Fibroblast of lung (primary cell): ENCODE results near the gene GRIK2.

ENCODE experiments used
- CTCF ChIP-seq, 2 donors: IDR thresholded peaks in 1 of 2; conservative IDR thresholded peaks in 1 of 2; 1 replicate in 1 of 2; 2 replicates in 1 of 2; pipeline ENCODE4 v1.5.1; 2011 to 2012; ENCODE audit warnings: low read length in 2 of 2, control low read depth in 1 of 2, inconsistent platforms in 1 of 2, low read depth in 1 of 2, mild to moderate bottlenecking in 1 of 2
- EZH2 ChIP-seq: IDR thresholded peaks from 2 replicates; pipeline ENCODE4 v1.5.1; 2012; ENCODE audit warnings: low read length, control low read depth, mild to moderate bottlenecking; ENCODE audit errors: missing control alignments

DNA sequence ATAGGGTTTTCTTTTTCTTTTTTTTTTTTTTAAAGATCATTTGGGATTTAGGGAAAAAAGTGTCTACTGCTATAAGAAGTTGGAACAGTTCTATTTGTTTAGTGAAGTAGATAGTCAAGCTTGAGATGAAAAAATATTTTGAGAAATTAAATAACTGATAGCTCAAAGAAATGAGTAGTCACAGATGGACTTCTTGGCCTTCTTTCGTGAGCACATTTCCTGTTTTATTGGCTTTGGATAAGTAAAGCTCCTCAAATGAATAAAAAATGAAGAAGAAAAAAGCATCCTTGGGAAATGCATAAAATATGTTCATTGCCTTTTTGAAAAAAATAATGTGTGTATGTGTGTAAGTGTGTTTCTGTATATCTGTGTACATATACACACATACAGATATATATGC, 515.9 kb downstream of the GRIK2 start:
- TF ChIP-seq CTCF (conservative IDR thresholded peaks at IDR 0.05 in 1 of 2, IDR thresholded peaks at IDR 0.05 in 1 of 2; ENCODE audit: low read depth in 1 of 2, low read length in 2 of 2) (no peak), EZH2 (no peak)
